ENCODE results near the gene CACTIN.

DNA sequence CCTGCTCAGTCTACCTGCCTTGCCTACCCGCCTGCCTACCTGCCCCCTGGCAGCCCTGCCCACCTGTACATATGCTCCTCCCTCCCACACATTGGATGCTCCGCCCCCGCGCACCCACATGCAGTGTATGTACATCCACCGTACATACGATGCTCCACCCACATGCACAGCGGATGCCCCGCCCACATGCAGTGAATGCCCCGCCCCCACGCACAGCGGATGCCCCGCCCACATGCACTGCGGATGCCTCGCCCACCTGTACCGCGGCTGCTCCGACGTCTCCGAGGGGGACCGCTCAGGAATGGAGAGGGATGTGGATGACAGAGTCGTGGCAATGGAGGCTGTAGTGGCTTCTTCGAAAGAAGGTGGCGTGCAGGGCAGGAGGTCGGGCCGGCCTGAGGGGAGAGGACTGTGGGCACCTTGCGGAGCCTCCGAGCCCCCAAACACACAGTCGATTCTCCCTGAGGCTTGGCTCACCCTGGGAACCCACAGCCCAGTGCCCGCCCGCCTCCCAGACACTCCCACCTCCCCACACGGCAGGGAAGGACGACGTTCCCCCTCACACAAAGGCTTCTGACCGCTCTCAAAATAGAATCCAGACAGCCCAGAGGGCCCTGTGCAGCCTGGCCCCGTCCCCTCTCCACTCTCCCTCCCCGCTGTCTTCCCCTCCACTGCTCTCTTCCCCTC, 16.5 kb upstream of the CACTIN start:
- no peak for TF ChIP-seq CTCF (IDR thresholded peaks at IDR 0.05)
- TF ChIP-seq POLR2A (IDR thresholded peaks at IDR 0.05), result no peak
